Memory B cell (primary cell): ENCODE results near the gene TUBA1B.
"Not testable (repeated sequence)": the region's sequence is repeated elsewhere in the genome, so short reads cannot be mapped to it uniquely, and the experiment has no call there.

Source experiments
- ATAC-seq: fragments of 150-1000 bp; cut with Tn5 transposase; 2 replicates; pipeline ENCODE4 v1.10.0; 2021; ENCODE audit warnings: low read depth, mild to moderate bottlenecking, moderate library complexity
- DNase-seq, 2 donors: peaks; one replicate each; pipeline ENCODE4 v3.0.0; 2022; ENCODE audit warnings: low spot score in 2 of 2
- H3K27ac Mint-ChIP-seq: one replicate; pipeline ENCODE4 v1.8.0; 2022; ENCODE audit warnings: mild to moderate bottlenecking, moderate library complexity, mixed read lengths
- H3K27me3 Mint-ChIP-seq: one replicate; pipeline ENCODE4 v1.8.0; 2022; ENCODE audit warnings: mixed read lengths
- H3K36me3 Mint-ChIP-seq: one replicate; pipeline ENCODE4 v1.8.0; 2022; ENCODE audit warnings: mild to moderate bottlenecking, mixed read lengths
- H3K4me1 Mint-ChIP-seq: one replicate; pipeline ENCODE4 v1.8.0; 2022; ENCODE audit warnings: mixed read lengths
- H3K4me3 Mint-ChIP-seq: one replicate; pipeline ENCODE4 v1.8.0; 2022; ENCODE audit warnings: mild to moderate bottlenecking, moderate library complexity, mixed read lengths
- H3K9me3 Mint-ChIP-seq: one replicate; pipeline ENCODE4 v1.8.0; 2022; ENCODE audit warnings: mixed read lengths

TUBA1B gene

GRCh38 chr12:49131051-49131893 is at the start of gene TUBA1B:
Gene TUBA1B (minus strand): TSS chr12:49131395. CDS start chr12:49131300, 95 bp downstream.
- ATAC-seq (peak; percentile 78), DNase-seq (peak; percentile 86 to 89)
- Mint-ChIP-seq H3K4me3 (peak within 1 kb of the TSS; percentile 98), H3K9me3 (no peaks in the 10 kb centered on the region), H3K27ac (peak within 1 kb of the TSS; percentile 98), H3K4me1 (peaks cover 32% of the 10 kb centered on the region), H3K36me3 (peaks cover 14% of the 10 kb centered on the region), H3K27me3 (no peaks in the 10 kb centered on the region)

- Mint-ChIP-seq H3K27me3 (no peaks in the 10 kb centered on the region), H3K4me3 (no peak overlapping the region), H3K4me1 (peaks cover 4% of the 10 kb centered on the region), H3K27ac (no peak overlapping the region), H3K9me3 (no peaks in the 10 kb centered on the region), H3K36me3 (no peaks in the 10 kb centered on the region)
- DNase-seq (no peak), ATAC-seq (no peak)
These were observed 43.0 kb upstream of the TUBA1B start for GRCh38 chr12:49174218-49174617.

- Mint-ChIP-seq H3K9me3 (no peaks in the 10 kb centered on the region), H3K4me1 (no peaks in the 10 kb centered on the region), H3K36me3 (no peaks in the 10 kb centered on the region), H3K27me3 (no peaks in the 10 kb centered on the region), H3K4me3 (no peak overlapping the region), H3K27ac (no peak overlapping the region)
- no peak for DNase-seq
- ATAC-seq: peak; percentile 26
These were observed 39.7 kb upstream of the TUBA1B start for GRCh38 chr12:49170924-49171323.

- Mint-ChIP-seq H3K9me3 (no peaks in the 10 kb centered on the region), H3K27me3 (no peaks in the 10 kb centered on the region), H3K4me3 (no peak overlapping the region), H3K36me3 (no peaks in the 10 kb centered on the region), H3K27ac (no peak overlapping the region), H3K4me1 (peaks cover 17% of the 10 kb centered on the region)
- DNase-seq (no peak), ATAC-seq (no peak)
These were observed 33.9 kb upstream of the TUBA1B start for GRCh38 chr12:49165114-49165513.

- Mint-ChIP-seq H3K4me1 (peaks cover 22% of the 10 kb centered on the region), H3K27ac (peak overlapping the region; percentile 92)
- DNase-seq, H3K27me3 Mint-ChIP-seq, H3K36me3 Mint-ChIP-seq, H3K4me3 Mint-ChIP-seq, H3K9me3 Mint-ChIP-seq, ATAC-seq: not testable (repeated sequence)
These were observed 30.7 kb upstream of the TUBA1B start for GRCh38 chr12:49161901-49162300.

- ATAC-seq (peak; percentile 71), DNase-seq (peak in 1 of 2 donors; percentile 9)
- Mint-ChIP-seq H3K36me3 (no peaks in the 10 kb centered on the region), H3K27me3 (no peaks in the 10 kb centered on the region), H3K9me3 (no peaks in the 10 kb centered on the region), H3K4me1 (peaks cover 22% of the 10 kb centered on the region), H3K27ac (peak overlapping the region; percentile 92), H3K4me3 (peak overlapping the region; percentile 82)
These were observed 30.0 kb upstream of the TUBA1B start for GRCh38 chr12:49161092-49161795.

GRCh38 chr12:49160399-49160798 is 29.2 kb upstream of the TUBA1B start:
- Mint-ChIP-seq H3K9me3 (no peaks in the 10 kb centered on the region), H3K27me3 (no peaks in the 10 kb centered on the region), H3K4me3 (peak overlapping the region; percentile 82), H3K36me3 (no peaks in the 10 kb centered on the region), H3K27ac (peak overlapping the region; percentile 28), H3K4me1 (peaks cover 22% of the 10 kb centered on the region)
- peak; percentile 62 for ATAC-seq
- DNase-seq: no peak

- no peak for ATAC-seq
- DNase-seq: no peak
- no peak overlapping the region for H3K27ac Mint-ChIP-seq
- no peaks in the 10 kb centered on the region for H3K9me3 Mint-ChIP-seq
- H3K4me3 Mint-ChIP-seq: no peak overlapping the region
- H3K36me3 Mint-ChIP-seq: peaks cover 3% of the 10 kb centered on the region
- H3K4me1 Mint-ChIP-seq: peaks cover 6% of the 10 kb centered on the region
- no peaks in the 10 kb centered on the region for H3K27me3 Mint-ChIP-seq
These were observed 23.0 kb upstream of the TUBA1B start for GRCh38 chr12:49154221-49154620.

- no peak overlapping the region for H3K27ac Mint-ChIP-seq
These were observed 16.2 kb upstream of the TUBA1B start for GRCh38 chr12:49147384-49147783.

GRCh38 chr12:49146406-49146805 is 15.2 kb upstream of the TUBA1B start:
- no peak for DNase-seq
- Mint-ChIP-seq H3K36me3 (peaks cover 8% of the 10 kb centered on the region), H3K4me1 (peaks cover 8% of the 10 kb centered on the region), H3K27me3 (no peaks in the 10 kb centered on the region), H3K9me3 (no peaks in the 10 kb centered on the region), H3K27ac (no peak overlapping the region), H3K4me3 (no peak overlapping the region)
- no peak for ATAC-seq

More at GRCh38 chr12:49147384-49147783, 16.2 kb upstream of the TUBA1B start:
- no peak for DNase-seq
- no peak for ATAC-seq
- no peaks in the 10 kb centered on the region for H3K27me3 Mint-ChIP-seq
- peaks cover 8% of the 10 kb centered on the region for H3K36me3 Mint-ChIP-seq
- no peaks in the 10 kb centered on the region for H3K9me3 Mint-ChIP-seq
- H3K4me1 Mint-ChIP-seq: peaks cover 8% of the 10 kb centered on the region
- no peak overlapping the region for H3K4me3 Mint-ChIP-seq

- Mint-ChIP-seq H3K4me3 (no peak overlapping the region), H3K4me1 (peaks cover 4% of the 10 kb centered on the region), H3K36me3 (peaks cover 8% of the 10 kb centered on the region), H3K27me3 (no peaks in the 10 kb centered on the region), H3K27ac (no peak overlapping the region), H3K9me3 (no peaks in the 10 kb centered on the region)
- ATAC-seq (no peak), DNase-seq (no peak)
These were observed 13.2 kb upstream of the TUBA1B start for GRCh38 chr12:49144384-49144783.

- Mint-ChIP-seq H3K27me3 (no peaks in the 10 kb centered on the region), H3K36me3 (peaks cover 6% of the 10 kb centered on the region), H3K9me3 (no peaks in the 10 kb centered on the region), H3K4me3 (no peak overlapping the region), H3K4me1 (peaks cover 5% of the 10 kb centered on the region), H3K27ac (no peak overlapping the region)
- ATAC-seq: no peak
- no peak for DNase-seq
These were observed 7.8 kb upstream of the TUBA1B start for GRCh38 chr12:49138999-49139398.

GRCh38 chr12:49138587-49138986 is 7.4 kb upstream of the TUBA1B start:
- H3K27ac Mint-ChIP-seq: no peak overlapping the region
- ATAC-seq (no peak), DNase-seq (no peak)
- no peaks in the 10 kb centered on the region for H3K9me3 Mint-ChIP-seq
- no peak overlapping the region for H3K4me3 Mint-ChIP-seq
- H3K27me3 Mint-ChIP-seq: no peaks in the 10 kb centered on the region
- H3K4me1 Mint-ChIP-seq: peaks cover 7% of the 10 kb centered on the region
- peaks cover 6% of the 10 kb centered on the region for H3K36me3 Mint-ChIP-seq

- no peaks in the 10 kb centered on the region for H3K27me3 Mint-ChIP-seq
These were observed 6.3 kb upstream of the TUBA1B start for GRCh38 chr12:49137476-49137875.

More at GRCh38 chr12:49137476-49137875, 6.3 kb upstream of the TUBA1B start:
- H3K27ac Mint-ChIP-seq: no peak overlapping the region
- peaks cover 7% of the 10 kb centered on the region for H3K4me1 Mint-ChIP-seq
- no peaks in the 10 kb centered on the region for H3K9me3 Mint-ChIP-seq
- no peak overlapping the region for H3K4me3 Mint-ChIP-seq
- DNase-seq: no peak
- ATAC-seq: no peak
- H3K36me3 Mint-ChIP-seq: peaks cover 6% of the 10 kb centered on the region
